HG02759 (cell line): ENCODE results near the gene C6orf62.
"Not testable (repeated sequence)": the region's sequence is repeated elsewhere in the genome, so short reads cannot be mapped to it uniquely, and the experiment has no call there.

Experiments used
- ATAC-seq: cut with Tn5 transposase; IDR thresholded peaks from one replicate; pipeline ENCODE4 v1.9.1; 2021; ENCODE audit warnings: mild to moderate bottlenecking, moderate library complexity; ENCODE audit not compliant: unreplicated experiment

Gene C6orf62

DNA sequence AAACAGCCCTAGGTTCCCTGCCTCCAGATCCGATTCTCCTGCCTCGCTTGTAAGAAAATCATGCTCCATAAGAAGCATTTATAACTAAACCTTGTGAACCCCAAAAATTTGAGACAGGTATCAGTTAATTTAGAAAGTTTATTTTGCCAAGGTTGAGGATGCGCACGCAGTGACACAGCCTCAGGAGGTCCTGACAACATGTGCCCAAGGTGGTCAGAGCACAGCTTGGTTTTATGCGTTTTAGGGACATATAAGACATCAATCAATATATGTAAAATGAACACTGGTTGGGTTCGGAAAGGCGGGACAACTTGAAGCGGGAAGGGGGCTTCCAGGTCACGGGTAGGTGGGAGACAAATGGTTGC lies 50.0 kb downstream of the C6orf62 start:
- no peak for ATAC-seq

DNA sequence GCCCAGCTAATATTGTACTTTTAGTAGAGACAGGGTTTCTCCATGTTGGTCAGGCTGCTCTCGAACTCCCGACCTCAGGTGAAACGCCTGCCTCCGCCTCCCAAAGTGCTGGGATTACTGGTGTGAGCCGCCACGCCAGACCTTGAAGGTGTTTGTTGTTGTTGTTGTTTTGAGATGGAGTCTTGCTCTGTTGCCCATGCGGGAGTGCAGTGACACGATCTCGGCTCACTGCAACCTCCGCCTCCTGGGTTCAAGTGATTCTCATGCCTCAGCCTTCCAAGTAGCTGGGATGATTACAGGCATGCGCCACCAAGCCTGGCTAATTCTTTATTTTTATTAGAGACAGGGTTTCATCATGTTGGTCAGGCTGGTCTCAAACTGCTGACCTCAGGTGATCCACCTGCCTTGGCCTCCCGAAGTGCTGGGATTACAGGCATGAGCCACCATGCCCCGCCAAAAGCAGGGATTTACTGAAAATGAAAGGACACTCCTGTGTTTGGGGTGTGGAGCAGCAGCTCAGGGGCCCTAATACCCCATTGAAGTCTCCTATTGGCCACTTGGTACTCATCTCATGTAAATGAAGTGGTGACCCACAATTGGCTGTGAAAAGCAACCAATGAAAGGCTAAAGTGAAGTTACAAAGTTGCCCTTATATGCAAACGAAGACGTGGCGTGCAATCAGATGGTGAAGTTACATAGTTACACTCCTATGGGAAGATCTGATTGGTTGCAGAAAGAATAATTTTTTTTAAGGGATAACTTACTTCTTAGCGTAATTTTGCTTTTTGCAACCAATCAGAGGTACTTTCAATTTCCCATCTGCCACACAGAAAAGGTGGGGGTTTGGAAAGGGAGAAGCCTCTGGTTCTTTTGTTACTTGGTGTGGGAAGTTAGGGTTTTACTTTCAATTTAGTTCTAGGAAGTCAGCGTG lies 50.6 kb downstream of the C6orf62 start:
- not testable (repeated sequence) for ATAC-seq

- no peak for ATAC-seq
Measured at GRCh38 chr6:24667378-24667803, 51.6 kb downstream of the C6orf62 start.

DNA sequence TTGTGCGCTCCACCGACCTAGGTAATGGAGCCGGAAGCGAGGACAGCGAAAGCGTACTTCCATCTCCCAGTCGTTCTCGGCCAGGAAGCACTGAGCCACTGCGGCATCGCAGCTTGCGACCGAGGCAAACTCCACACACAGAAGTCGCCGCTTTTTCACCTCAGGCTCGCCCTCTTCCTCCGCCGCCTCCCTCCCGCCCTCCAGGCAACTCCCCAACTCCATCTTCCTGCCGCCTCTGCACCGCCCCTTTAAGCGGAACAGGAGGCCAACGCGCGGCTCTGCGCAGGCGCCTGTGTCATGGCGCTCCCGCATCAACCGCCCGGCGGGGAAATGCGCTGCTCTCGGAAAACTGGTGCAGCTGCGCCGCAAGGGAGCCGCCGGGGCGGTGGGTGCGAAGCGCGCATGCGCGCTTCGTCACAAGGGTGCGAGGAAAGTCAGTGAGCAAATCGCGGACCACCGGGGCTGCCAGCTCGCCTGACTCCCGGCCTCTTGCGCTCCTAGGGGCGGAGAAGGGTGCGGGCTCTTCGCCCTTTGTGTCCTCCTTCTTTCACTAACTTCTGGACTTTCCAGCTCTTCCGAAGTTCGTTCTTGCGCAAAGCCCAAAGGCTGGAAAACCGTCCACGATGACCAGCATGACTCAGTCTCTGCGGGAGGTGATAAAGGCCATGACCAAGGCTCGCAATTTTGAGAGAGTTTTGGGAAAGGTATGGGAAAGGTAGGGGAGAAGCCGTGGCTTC lies 52.1 kb downstream of the C6orf62 start, which contains the start of the genes ACOT13 and TDP2:
Gene ACOT13, plus strand, starts transcription at position 437 of the 737 bp plus-strand sequence. Its CDS starts 187 bp downstream, at position 624.
Gene TDP2, minus strand, starts transcription at position 259 of the 737 bp plus-strand sequence. Its CDS starts 37 bp downstream, at position 222.
- peak; percentile 96 for ATAC-seq

- ATAC-seq, result peak; percentile 36
Measured at GRCh38 chr6:24666097-24666640, 52.8 kb downstream of the C6orf62 start.

DNA sequence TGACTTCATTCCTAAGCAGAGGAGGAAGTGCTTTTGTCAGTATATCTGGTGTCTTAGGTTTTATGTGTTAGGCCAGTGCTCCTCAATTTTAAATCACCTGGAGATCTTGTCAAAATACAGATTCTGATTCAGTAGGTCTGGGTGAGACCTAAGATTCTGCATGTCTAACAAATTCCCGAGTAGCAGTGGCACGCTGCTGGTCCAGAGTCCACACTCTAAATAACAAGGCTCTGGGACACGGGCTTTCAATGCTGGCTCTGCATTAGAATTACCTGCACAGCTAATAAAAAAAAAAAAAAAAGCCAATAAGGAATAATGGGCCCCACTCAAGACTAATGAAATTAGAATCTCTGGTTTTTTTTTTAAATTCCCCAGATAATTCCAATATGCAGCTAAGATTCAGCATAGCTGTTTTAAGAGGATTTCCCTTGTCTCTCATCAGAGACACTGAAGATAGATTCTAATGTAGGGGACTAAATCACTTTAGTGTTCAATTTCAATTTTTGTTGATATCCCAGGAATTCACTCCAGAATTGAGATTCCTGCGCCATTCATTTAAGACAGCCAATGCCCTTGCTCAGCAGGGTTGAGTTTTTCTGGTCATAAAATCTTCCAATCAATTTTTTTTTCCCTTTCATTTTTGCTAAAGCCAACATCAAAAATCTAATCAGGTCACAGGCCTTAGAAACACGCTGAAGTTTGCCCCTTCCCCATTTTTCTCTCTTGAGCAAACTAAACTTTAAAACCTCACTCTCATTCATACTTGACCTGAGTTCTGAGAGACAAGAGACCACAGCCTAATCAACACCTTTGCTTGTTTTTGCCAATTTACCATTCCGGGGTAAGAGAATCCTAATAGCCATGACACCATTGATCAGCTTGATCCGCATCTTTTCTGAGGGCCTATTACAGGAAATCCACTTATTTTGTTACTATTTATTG lies 54.6 kb downstream of the C6orf62 start:
- ATAC-seq, result no peak

GRCh38 chr6:24663189-24663588 lies 55.8 kb downstream of the C6orf62 start:
- ATAC-seq, result no peak

- ATAC-seq, result no peak
Measured at GRCh38 chr6:24662236-24662635, 56.7 kb downstream of the C6orf62 start.

DNA sequence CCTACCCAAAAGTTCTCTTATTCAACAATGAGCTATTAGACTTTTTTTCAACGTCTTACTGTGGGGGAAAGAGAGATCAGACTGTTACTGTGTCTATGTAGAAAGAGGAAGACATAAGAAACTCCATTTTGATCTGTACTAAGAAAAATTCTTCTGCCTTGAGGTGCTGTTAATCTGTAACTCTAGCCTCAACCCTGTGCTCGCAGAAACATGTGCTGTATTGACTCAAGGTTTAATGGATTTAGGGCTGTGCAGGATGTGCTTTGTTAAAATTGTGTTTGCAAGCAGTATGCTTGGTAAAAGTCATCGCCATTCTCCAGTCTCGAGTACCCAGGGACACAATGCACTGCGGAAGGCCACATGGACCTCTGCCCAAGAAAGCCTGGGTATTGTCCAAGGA lies 57.2 kb downstream of the C6orf62 start:
- not testable (repeated sequence) for ATAC-seq

- ATAC-seq, result no peak
Measured at GRCh38 chr6:24660105-24660504, 58.8 kb downstream of the C6orf62 start.

GRCh38 chr6:24659561-24659960 lies 59.4 kb downstream of the C6orf62 start:
- no peak for ATAC-seq

- no peak for ATAC-seq
Measured at GRCh38 chr6:24658573-24659560, 60.1 kb downstream of the C6orf62 start.

DNA sequence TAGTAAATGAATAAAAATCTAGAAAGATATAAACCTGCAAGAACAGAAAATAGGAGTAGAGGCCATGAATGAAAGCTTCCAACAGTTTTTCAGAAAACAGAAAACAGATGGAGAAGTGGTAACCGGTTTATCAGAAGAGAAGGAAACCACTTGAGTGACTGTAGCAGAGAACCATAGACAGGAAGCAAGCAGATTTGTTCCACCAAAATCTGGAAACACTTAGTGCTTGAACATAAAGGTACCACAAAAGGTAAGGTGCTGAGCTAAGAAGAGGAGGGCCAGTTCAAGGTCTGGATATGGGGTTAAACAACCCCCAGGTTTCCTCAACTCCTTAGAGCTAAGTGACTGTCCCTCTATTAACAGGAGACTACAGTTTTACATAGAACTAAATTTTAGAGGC lies 63.7 kb downstream of the C6orf62 start:
- no peak for ATAC-seq
